ENCODE data around the gene TYRO3. TPM values are rescaled to one million over a fixed set of nuclear protein-coding genes. Genes with fewer than 3 reads are reported as not detected.

The TYRO3 gene
- polyA plus RNA-seq, 1 of the 3 experiments (the other 2 are of a cell fraction): 8.7 TPM

GRCh38 chr15:41621200-41622193 lies 62.5 kb downstream of the TYRO3 start (continued):
- TF ChIP-seq IRF3 (IDR thresholded peaks at IDR 0.05; ENCODE audit: low read depth, low read length): no peak
- TF ChIP-seq REST (IDR thresholded peaks at IDR 0.05; ENCODE audit: low read depth, low read length): no peak
- no peak for TF ChIP-seq JUND (IDR thresholded peaks at IDR 0.05)
- TF ChIP-seq MAX (IDR thresholded peaks at IDR 0.05; ENCODE audit: low read depth): peak; percentile 97
- TF ChIP-seq FOSL2 (IDR thresholded peaks at IDR 0.05; ENCODE audit: borderline replicate concordance, low read depth): no peak
- TF ChIP-seq GATA2 (CRISPR knock-in tag; IDR thresholded peaks at IDR 0.05): no peak

GRCh38 chr15:41622901-41623300 lies 63.9 kb downstream of the TYRO3 start:
- POLR2A ChIA-PET: no interaction called here
- Histone ChIP-seq H3K4me3 (ENCODE audit: low read depth in 2 of 2, low read length in 1 of 2) (no peak overlapping the region), H3K27me3 (ENCODE audit: insufficient read depth) (no peaks in the 10 kb centered on the region), H3K4me1 (ENCODE audit: control insufficient read depth in 1 of 2, insufficient read depth in 2 of 2, low read depth in 1 of 2, low read length in 1 of 2) (peaks cover 0 to 10% of the 10 kb centered on the region in 2 experiments; a peak in 1 of 4 replicates), H3K9me2 (no peaks in the 10 kb centered on the region), H3K4me2 (no peak overlapping the region), H3F3A (replicated peaks; ENCODE audit: insufficient read depth) (peaks cover 24% of the 10 kb centered on the region), H3K27ac (ENCODE audit: low read depth in 2 of 2, low read length in 1 of 2) (no peak overlapping the region), H2AFZ (ENCODE audit: low read depth) (no peak overlapping the region), H3K9me3 (no peaks in the 10 kb centered on the region), H3K79me2 (ENCODE audit: insufficient read depth) (no peaks in the 10 kb centered on the region), H3K36me3 (replicated peaks in 1 of 2; ENCODE audit: control insufficient read depth in 1 of 2, insufficient read depth in 2 of 2, low read length in 1 of 2) (no peaks in the 10 kb centered on the region), H4K20me1 (ENCODE audit: insufficient read depth) (no peaks in the 10 kb centered on the region), H3K9ac (no peak overlapping the region)
- TF ChIP-seq SMC3 (IDR thresholded peaks at IDR 0.05; ENCODE audit: low read depth, low read length): no peak
- no peak for DNase-seq
- 73% methylated on average over 4 of the region's 4 CpGs for WGBS (ENCODE audit: low lambda C conversion rate)
- CTCF ChIA-PET: interaction anchor here (1.0 to 2.2 kb wide), 3 partner anchors 18 to 65 kb away, joined by 3 to 9 read pairs (median 6); no protein-coding TSS in a partner anchor

- no peaks in the 10 kb centered on the region for H3K27me3 ChIP-seq (ENCODE audit: insufficient read depth)
- no peaks in the 10 kb centered on the region for H3K79me2 ChIP-seq (ENCODE audit: insufficient read depth)
- no peaks in the 10 kb centered on the region for H4K20me1 ChIP-seq (ENCODE audit: insufficient read depth)
- no peak for DNase-seq
- H3K9me2 ChIP-seq: no peaks in the 10 kb centered on the region
- ChIA-PET POLR2A (no interaction called here), CTCF (interaction anchor here (1.8 kb wide), 1 partner anchor 70 kb away, joined by 6 read pairs; no protein-coding TSS in a partner anchor)
- no peaks in the 10 kb centered on the region for H3K36me3 ChIP-seq (replicated peaks in 1 of 2; ENCODE audit: control insufficient read depth in 1 of 2, insufficient read depth in 2 of 2, low read length in 1 of 2)
- no peak for TF ChIP-seq YY1 (IDR thresholded peaks at IDR 0.05; ENCODE audit: low read depth)
- 80% methylated on average over 1 of the region's 1 CpG for WGBS (ENCODE audit: low lambda C conversion rate)
- no peaks in the 10 kb centered on the region; a peak in 1 of 4 replicates for H3K4me1 ChIP-seq (ENCODE audit: control insufficient read depth in 1 of 2, insufficient read depth in 2 of 2, low read depth in 1 of 2, low read length in 1 of 2)
- no peak overlapping the region for H3K4me3 ChIP-seq (ENCODE audit: low read depth in 2 of 2, low read length in 1 of 2)
- no peak overlapping the region for H3K27ac ChIP-seq (ENCODE audit: low read depth in 2 of 2, low read length in 1 of 2)
- no peak overlapping the region for H3K4me2 ChIP-seq
- H3K9me3 ChIP-seq: no peaks in the 10 kb centered on the region
- no peak overlapping the region for H3K9ac ChIP-seq
- H3F3A ChIP-seq (replicated peaks; ENCODE audit: insufficient read depth): peaks cover 6% of the 10 kb centered on the region
- no peak overlapping the region for H2AFZ ChIP-seq (ENCODE audit: low read depth)
Observed at GRCh38 chr15:41627203-41627602, 68.2 kb downstream of the TYRO3 start.
